Activated naive CD8-positive, alpha-beta T cell treated with anti-CD3 and anti-CD28 coated beads, Interleukin-2, amount 10 ng/mL, durations not matched to agents 7 days and 5 days (primary cell): ENCODE results near the gene TMEM221. TPM values are rescaled to one million over a fixed set of nuclear protein-coding genes. Genes with fewer than 3 reads are reported as not detected.

ENCODE experiments used
- ATAC-seq: fragments of 150-1000 bp; cut with Tn5 transposase; one replicate; pipeline ENCODE4 v1.10.0; 2021; ENCODE audit warnings: low read depth, moderate library complexity
- POLR2A ChIA-PET: fragments of 350-600 bp; sonication (Branson Sonifier 250); formaldehyde crosslinking; loops from one replicate; lab custom pipeline; 2021; ENCODE audit warnings: antibody characterized with exemption; lab: Charles Lee
- DNase-seq: peaks from one replicate; pipeline ENCODE4 v3.0.0; 2021
- H3K27ac Mint-ChIP-seq: one replicate; pipeline ENCODE4 v1.8.0; 2022; ENCODE audit warnings: mild to moderate bottlenecking, mixed read lengths
- H3K27me3 Mint-ChIP-seq: one replicate; pipeline ENCODE4 v1.8.0; 2022; ENCODE audit warnings: mild to moderate bottlenecking, moderate library complexity, mixed read lengths
- H3K36me3 Mint-ChIP-seq: one replicate; pipeline ENCODE4 v1.8.0; 2021; ENCODE audit warnings: mild to moderate bottlenecking, mixed read lengths
- H3K4me1 Mint-ChIP-seq: one replicate; pipeline ENCODE4 v1.8.0; 2021; ENCODE audit warnings: mixed read lengths
- H3K4me3 Mint-ChIP-seq: one replicate; pipeline ENCODE4 v1.8.0; 2022; ENCODE audit warnings: mild to moderate bottlenecking, moderate library complexity, mixed read lengths
- H3K9me3 Mint-ChIP-seq: one replicate; pipeline ENCODE4 v1.8.0; 2021; ENCODE audit warnings: mixed read lengths
- total RNA-seq, 2 experiments: library from RNA; stranded (reverse); gene quantifications; one replicate each; pipeline ENCODE4 v1.2.3, GENCODE V29; 2021

The TMEM221 gene
- total RNA-seq, 2 experiments from 2014 or later = not detected

DNA sequence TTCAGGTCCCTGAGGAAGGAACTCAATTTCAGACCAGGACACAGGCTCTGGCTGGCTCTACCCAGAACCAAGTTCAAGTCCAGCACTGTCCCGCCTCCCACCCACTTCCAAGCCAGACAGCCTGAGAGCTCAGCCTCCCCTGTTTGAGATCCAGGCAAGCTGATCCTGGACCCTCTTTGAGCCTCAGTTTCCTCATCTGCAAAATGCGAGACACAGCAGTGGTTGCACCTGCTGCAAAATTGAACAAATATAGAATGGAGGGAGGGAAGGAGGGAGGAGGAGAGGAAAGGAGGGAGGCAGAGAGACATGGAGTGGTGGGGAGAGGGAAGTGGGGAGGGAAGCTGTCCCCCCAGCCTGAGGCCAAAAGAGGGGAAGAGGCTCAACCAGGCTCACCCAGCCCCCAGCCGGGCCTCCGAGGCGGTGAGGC lies 751 bp downstream of the TMEM221 start:
- POLR2A ChIA-PET = no interaction called here

DNA sequence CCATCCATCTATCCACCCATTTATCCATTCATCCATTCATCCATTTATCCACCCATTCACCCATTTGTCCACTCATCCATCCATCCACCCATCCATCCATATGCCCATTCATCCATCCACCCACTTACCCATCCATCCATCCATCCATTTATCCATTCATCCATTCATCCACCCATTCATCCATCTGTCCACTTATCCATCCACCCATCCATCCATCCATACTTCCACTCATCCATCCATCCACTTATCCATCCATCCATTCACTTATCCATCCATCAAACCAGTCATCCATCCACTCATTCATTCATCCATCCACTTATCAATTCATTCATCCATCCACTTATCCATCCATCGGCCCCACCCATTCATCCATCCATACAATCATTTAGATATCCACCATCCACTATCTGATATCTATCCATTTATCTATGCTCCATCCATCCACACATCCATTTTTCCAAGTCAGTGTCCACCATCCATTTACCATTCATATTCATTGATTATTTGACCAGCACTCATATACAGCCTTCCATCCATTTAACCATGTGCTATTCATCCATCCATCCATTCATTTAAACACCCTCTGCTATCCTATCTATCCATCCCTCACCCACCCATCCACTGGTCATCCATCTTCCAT lies 2.8 kb downstream of the TMEM221 start:
- H3K27me3 Mint-ChIP-seq = peaks cover 22% of the 10 kb centered on the region
- H3K36me3 Mint-ChIP-seq = no peaks in the 10 kb centered on the region
- no peak overlapping the region for H3K27ac Mint-ChIP-seq
- POLR2A ChIA-PET = interaction anchor here (0.6 kb wide), 1 partner anchor 1182 kb away, joined by 3 read pairs; no protein-coding TSS in a partner anchor
- H3K4me1 Mint-ChIP-seq = peaks cover 12% of the 10 kb centered on the region
- H3K9me3 Mint-ChIP-seq = no peaks in the 10 kb centered on the region
- ATAC-seq (no peak), DNase-seq (no peak)
- no peak overlapping the region for H3K4me3 Mint-ChIP-seq

More for the DNA sequence above, 751 bp downstream of the TMEM221 start:
- Mint-ChIP-seq H3K27me3 (peaks cover 22% of the 10 kb centered on the region), H3K4me1 (peaks cover 13% of the 10 kb centered on the region), H3K4me3 (peak overlapping the region; percentile 25), H3K9me3 (no peaks in the 10 kb centered on the region), H3K27ac (no peak overlapping the region), H3K36me3 (no peaks in the 10 kb centered on the region)
- DNase-seq (no peak), ATAC-seq (no peak)

GRCh38 chr19:17441241-17442021 lies 7.0 kb downstream of the TMEM221 start:
- H3K36me3 Mint-ChIP-seq = no peaks in the 10 kb centered on the region
- POLR2A ChIA-PET = interaction anchor here (0.7 kb wide), 1 partner anchor 171 kb away, joined by 3 read pairs; no protein-coding TSS in a partner anchor
- ATAC-seq (peak; percentile 67), DNase-seq (no peak)
- H3K9me3 Mint-ChIP-seq = no peaks in the 10 kb centered on the region
- no peak overlapping the region for H3K27ac Mint-ChIP-seq
- no peaks in the 10 kb centered on the region for H3K4me1 Mint-ChIP-seq
- H3K4me3 Mint-ChIP-seq = no peak overlapping the region
- no peaks in the 10 kb centered on the region for H3K27me3 Mint-ChIP-seq

GRCh38 chr19:17436874-17437267 lies 11.6 kb downstream of the TMEM221 start:
- POLR2A ChIA-PET = no interaction called here
- ATAC-seq (no peak), DNase-seq (no peak)
- no peaks in the 10 kb centered on the region for H3K9me3 Mint-ChIP-seq
- H3K36me3 Mint-ChIP-seq = no peaks in the 10 kb centered on the region
- H3K4me3 Mint-ChIP-seq = no peak overlapping the region
- H3K27ac Mint-ChIP-seq = no peak overlapping the region
- no peaks in the 10 kb centered on the region for H3K4me1 Mint-ChIP-seq
- H3K27me3 Mint-ChIP-seq = no peaks in the 10 kb centered on the region

- no peaks in the 10 kb centered on the region for H3K9me3 Mint-ChIP-seq
- no peak for ATAC-seq
- no peaks in the 10 kb centered on the region for H3K27me3 Mint-ChIP-seq
- no peak for DNase-seq
- POLR2A ChIA-PET = no interaction called here
- no peaks in the 10 kb centered on the region for H3K36me3 Mint-ChIP-seq
- H3K4me1 Mint-ChIP-seq = peaks cover 2% of the 10 kb centered on the region
- no peak overlapping the region for H3K27ac Mint-ChIP-seq
- H3K4me3 Mint-ChIP-seq = no peak overlapping the region
These were observed 12.2 kb downstream of the TMEM221 start for GRCh38 chr19:17436094-17436873.

- Mint-ChIP-seq H3K27ac (no peak overlapping the region), H3K36me3 (no peaks in the 10 kb centered on the region), H3K27me3 (no peaks in the 10 kb centered on the region), H3K4me1 (peaks cover 2% of the 10 kb centered on the region), H3K4me3 (no peak overlapping the region), H3K9me3 (no peaks in the 10 kb centered on the region)
- ATAC-seq (no peak), DNase-seq (no peak)
- POLR2A ChIA-PET = no interaction called here
These were observed 13.2 kb downstream of the TMEM221 start for GRCh38 chr19:17435218-17435617.

DNA sequence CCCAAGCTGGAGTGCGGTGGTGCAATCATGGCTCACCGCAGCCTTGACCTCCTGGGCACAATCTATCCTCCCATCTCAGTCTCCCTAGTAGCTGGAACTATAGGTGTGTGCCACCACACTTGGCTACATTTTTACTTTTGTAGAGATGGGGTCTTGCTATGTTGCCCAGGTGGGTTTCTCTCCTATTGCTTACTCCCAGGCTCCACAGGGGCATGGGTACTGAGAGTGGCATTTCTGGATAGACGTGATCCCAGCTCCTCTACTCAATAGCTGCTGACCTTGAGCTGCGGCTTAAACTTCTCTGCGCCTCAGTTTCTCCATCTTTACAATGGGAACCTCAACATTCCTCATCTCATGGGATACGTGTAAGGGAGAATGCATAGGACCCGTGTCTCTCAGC lies 17.1 kb downstream of the TMEM221 start:
- POLR2A ChIA-PET = no interaction called here
- Mint-ChIP-seq H3K4me3 (no peak overlapping the region), H3K36me3 (no peaks in the 10 kb centered on the region), H3K27ac (no peak overlapping the region), H3K9me3 (no peaks in the 10 kb centered on the region), H3K27me3 (no peaks in the 10 kb centered on the region), H3K4me1 (peaks cover 2% of the 10 kb centered on the region)
- DNase-seq (no peak), ATAC-seq (no peak)

GRCh38 chr19:17429641-17430113 lies 18.8 kb downstream of the TMEM221 start:
- Mint-ChIP-seq H3K4me3 (no peak overlapping the region), H3K36me3 (no peaks in the 10 kb centered on the region), H3K9me3 (no peaks in the 10 kb centered on the region), H3K27ac (peak overlapping the region; percentile 60), H3K27me3 (no peaks in the 10 kb centered on the region), H3K4me1 (peaks cover 2% of the 10 kb centered on the region)
- ATAC-seq (no peak), DNase-seq (no peak)
- POLR2A ChIA-PET = interaction anchor here (0.7 kb wide), 1 partner anchor 59 kb away, joined by 3 read pairs; no protein-coding TSS in a partner anchor

DNA sequence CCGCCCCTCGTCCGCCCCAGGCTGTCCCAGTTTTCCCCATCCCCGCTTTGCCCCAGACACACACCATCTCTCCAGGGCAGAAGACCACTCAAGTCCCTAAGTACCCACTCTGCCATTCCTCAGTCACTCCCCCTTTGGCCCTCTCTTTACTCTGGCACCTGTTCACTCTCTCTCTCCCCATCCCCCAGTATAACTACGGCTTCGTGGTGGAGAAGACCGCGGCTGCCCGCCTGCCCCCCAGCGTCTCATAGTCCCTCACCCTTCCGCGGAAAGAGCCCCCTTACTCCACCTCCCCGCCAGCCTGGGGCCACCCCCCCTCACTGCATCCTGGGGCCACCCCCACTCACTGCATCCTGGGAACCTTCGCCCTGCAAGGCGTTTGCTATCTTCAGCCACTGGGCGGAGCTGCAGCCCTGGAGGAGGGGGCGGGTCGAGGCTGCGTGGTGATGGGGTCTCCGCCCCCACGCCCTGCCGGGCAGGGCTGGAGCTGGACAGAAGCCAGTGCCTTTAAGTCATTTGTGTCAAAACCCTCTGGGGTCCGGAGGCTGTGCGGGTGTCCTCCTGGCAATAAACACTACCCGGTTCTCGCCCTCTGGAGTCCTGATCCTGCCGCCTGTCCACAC lies 23.6 kb downstream of the TMEM221 start:
- Mint-ChIP-seq H3K27me3 (no peaks in the 10 kb centered on the region), H3K36me3 (peaks cover 8% of the 10 kb centered on the region), H3K4me3 (no peak overlapping the region), H3K4me1 (peaks cover 4% of the 10 kb centered on the region), H3K9me3 (no peaks in the 10 kb centered on the region), H3K27ac (no peak overlapping the region)
- DNase-seq (no peak), ATAC-seq (peak; percentile 27)
- POLR2A ChIA-PET = no interaction called here

GRCh38 chr19:17423429-17424208 lies 24.8 kb downstream of the TMEM221 start:
- ATAC-seq (no peak), DNase-seq (no peak)
- Mint-ChIP-seq H3K4me1 (peaks cover 9% of the 10 kb centered on the region), H3K27ac (no peak overlapping the region), H3K27me3 (no peaks in the 10 kb centered on the region), H3K4me3 (no peak overlapping the region), H3K9me3 (no peaks in the 10 kb centered on the region), H3K36me3 (peaks cover 8% of the 10 kb centered on the region)
- POLR2A ChIA-PET = no interaction called here

- Mint-ChIP-seq H3K36me3 (peaks cover 9% of the 10 kb centered on the region), H3K27me3 (no peaks in the 10 kb centered on the region), H3K27ac (no peak overlapping the region), H3K4me1 (peaks cover 10% of the 10 kb centered on the region), H3K9me3 (no peaks in the 10 kb centered on the region), H3K4me3 (no peak overlapping the region)
- POLR2A ChIA-PET = no interaction called here
- DNase-seq (no peak), ATAC-seq (no peak)
These were observed 26.5 kb downstream of the TMEM221 start for GRCh38 chr19:17421942-17422341.

DNA sequence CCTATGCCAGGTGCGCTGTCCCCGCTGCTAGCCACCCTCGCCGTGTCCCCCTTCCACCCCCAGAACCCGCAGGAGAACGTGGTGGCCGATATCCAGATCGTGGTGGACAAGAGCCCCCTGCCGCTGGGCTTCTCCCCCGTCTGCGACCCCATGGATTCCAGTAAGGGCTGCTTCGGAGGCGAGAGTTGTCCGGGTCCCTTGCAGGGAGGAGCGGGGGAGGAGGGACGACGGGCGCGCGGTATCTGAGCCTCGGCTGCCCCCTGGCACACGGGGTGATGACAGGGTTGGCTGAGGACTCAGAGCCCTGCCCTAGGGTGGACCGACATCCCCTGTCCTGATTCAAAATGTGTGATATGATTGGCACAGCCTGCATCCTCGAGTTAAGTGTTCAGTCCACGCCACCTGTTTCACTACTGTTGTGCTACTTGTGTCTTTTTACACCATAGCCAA lies 28.0 kb downstream of the TMEM221 start:
- H3K4me3 Mint-ChIP-seq = peak overlapping the region; percentile 96
- POLR2A ChIA-PET = interaction anchor here (5.7 kb wide), 1 partner anchor 16 kb away, joined by 64 read pairs; the partner anchor contains the start of gene BST2
- ATAC-seq (peak; percentile 45), DNase-seq (peak; percentile 60)
- H3K27me3 Mint-ChIP-seq = no peaks in the 10 kb centered on the region
- peaks cover 10% of the 10 kb centered on the region for H3K36me3 Mint-ChIP-seq
- peak overlapping the region; percentile 80 for H3K27ac Mint-ChIP-seq
- no peaks in the 10 kb centered on the region for H3K9me3 Mint-ChIP-seq
- peaks cover 10% of the 10 kb centered on the region for H3K4me1 Mint-ChIP-seq
